Gastroesophageal sphincter (tissue), 3 donors: ENCODE results near the gene KRT38.

Experiments used
- EP300 ChIP-seq: sonication (generic); formaldehyde crosslinking; IDR thresholded peaks from one replicate; pipeline ENCODE4 v1.6.1; 2017; ENCODE audit warnings: antibody characterized with exemption, mild to moderate bottlenecking
- POLR2A ChIP-seq, 2 donors: fragments of 450-650 bp; IDR thresholded peaks; one replicate each; pipeline ENCODE4 v1.6.1; 2017; ENCODE audit warnings: antibody characterized with exemption in 2 of 2, mild to moderate bottlenecking in 2 of 2, moderate library complexity in 1 of 2
- POLR2AphosphoS5 ChIP-seq: sonication (generic); formaldehyde crosslinking; IDR thresholded peaks from one replicate; pipeline ENCODE4 v1.6.1; 2017; ENCODE audit warnings: antibody characterized with exemption
- TF ChIP-seq, protein P1 (sequence below), 4 experiments: fragments of 200-600 bp in 2 of 4; fragments of 450-650 bp in 2 of 4; sonication (generic) in 1 of 4; IDR thresholded peaks; one replicate each; pipeline ENCODE4 v1.5.1; 2017 to 2019; ENCODE audit warnings: antibody characterized with exemption in 4 of 4, mild to moderate bottlenecking in 2 of 4, moderate library complexity in 2 of 4

DNA sequence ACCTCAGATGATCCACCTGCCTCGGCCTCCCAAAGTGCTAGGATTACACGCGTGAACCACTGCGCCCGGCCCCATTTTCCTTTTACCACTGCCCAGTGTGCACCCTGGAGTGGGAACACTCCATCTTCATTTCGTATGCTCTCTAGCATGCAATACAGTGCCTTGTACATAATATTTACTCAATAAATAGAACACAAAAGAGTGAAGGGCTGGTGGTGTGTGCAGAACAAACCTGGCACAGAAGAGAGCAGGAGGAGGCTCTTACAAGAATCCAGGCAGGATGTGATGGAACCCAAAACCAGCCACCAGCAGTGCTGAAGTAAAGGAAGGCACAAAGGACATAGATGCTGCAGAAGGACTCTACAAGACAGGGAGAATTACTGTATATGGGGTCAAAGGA is 23.7 kb downstream of the KRT38 start:
- TF ChIP-seq POLR2A (IDR thresholded peaks at IDR 0.05) (no peak), POLR2AphosphoS5 (no peak), EP300 (no peak)
- TF ChIP-seq, protein P1, sequence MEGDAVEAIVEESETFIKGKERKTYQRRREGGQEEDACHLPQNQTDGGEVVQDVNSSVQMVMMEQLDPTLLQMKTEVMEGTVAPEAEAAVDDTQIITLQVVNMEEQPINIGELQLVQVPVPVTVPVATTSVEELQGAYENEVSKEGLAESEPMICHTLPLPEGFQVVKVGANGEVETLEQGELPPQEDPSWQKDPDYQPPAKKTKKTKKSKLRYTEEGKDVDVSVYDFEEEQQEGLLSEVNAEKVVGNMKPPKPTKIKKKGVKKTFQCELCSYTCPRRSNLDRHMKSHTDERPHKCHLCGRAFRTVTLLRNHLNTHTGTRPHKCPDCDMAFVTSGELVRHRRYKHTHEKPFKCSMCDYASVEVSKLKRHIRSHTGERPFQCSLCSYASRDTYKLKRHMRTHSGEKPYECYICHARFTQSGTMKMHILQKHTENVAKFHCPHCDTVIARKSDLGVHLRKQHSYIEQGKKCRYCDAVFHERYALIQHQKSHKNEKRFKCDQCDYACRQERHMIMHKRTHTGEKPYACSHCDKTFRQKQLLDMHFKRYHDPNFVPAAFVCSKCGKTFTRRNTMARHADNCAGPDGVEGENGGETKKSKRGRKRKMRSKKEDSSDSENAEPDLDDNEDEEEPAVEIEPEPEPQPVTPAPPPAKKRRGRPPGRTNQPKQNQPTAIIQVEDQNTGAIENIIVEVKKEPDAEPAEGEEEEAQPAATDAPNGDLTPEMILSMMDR (IDR thresholded peaks at IDR 0.05) = no peak
